Natural killer cell (primary cell): Measurements from ENCODE around the gene FHIT. TPM values are rescaled to one million over a fixed set of nuclear protein-coding genes. Genes with fewer than 3 reads are reported as not detected.

Source experiments
- ATAC-seq, 3 donors: fragments of 150-1000 bp in 2 of 3; fragments of 200-7000 bp in 1 of 3; cut with Tn5 transposase; 1 replicate in 1 of 3; 2 replicates in 2 of 3; pipeline ENCODE4 v1.10.0; 2021; ENCODE audit warnings: mild to moderate bottlenecking in 2 of 3, moderate library complexity in 2 of 3
- DNase-seq, 2 donors: peaks; one replicate each; pipeline versions ENCODE4 v3.0.0 to v3.0.0-alpha.2; 2013 to 2021; ENCODE audit warnings: mixed read lengths in 1 of 2
- H3K27ac ChIP-seq: one replicate; pipeline ENCODE4 v1.5.1; 2013; ENCODE audit warnings: mild to moderate bottlenecking, low read length
- H3K27me3 ChIP-seq: one replicate; pipeline ENCODE4 v1.6.1; 2013; ENCODE audit warnings: low read length; ENCODE audit not compliant: control insufficient read depth, insufficient read depth
- H3K36me3 ChIP-seq: one replicate; pipeline ENCODE4 v1.6.1; 2013; ENCODE audit warnings: low read length; ENCODE audit not compliant: control insufficient read depth, insufficient read depth
- H3K4me1 ChIP-seq: one replicate; pipeline ENCODE4 v1.6.1; 2013; ENCODE audit warnings: low read length; ENCODE audit not compliant: control insufficient read depth, insufficient read depth
- H3K4me3 ChIP-seq: one replicate; pipeline ENCODE4 v1.5.1; 2013; ENCODE audit warnings: low read length
- H3K9me3 ChIP-seq: one replicate; pipeline ENCODE4 v1.6.1; 2013; ENCODE audit warnings: low read length; ENCODE audit not compliant: control insufficient read depth, insufficient read depth
- H3K27ac Mint-ChIP-seq, 2 donors: one replicate each; pipeline ENCODE4 v1.8.0; 2022; ENCODE audit warnings: mild to moderate bottlenecking in 2 of 2, mixed read lengths in 2 of 2, moderate library complexity in 1 of 2
- H3K27me3 Mint-ChIP-seq, 2 donors: one replicate each; pipeline ENCODE4 v1.8.0; 2022; ENCODE audit warnings: low read depth in 2 of 2, mixed read lengths in 2 of 2
- H3K36me3 Mint-ChIP-seq: one replicate; pipeline ENCODE4 v1.8.0; 2022; ENCODE audit warnings: mixed read lengths
- H3K4me1 Mint-ChIP-seq, 2 donors: one replicate each; pipeline ENCODE4 v1.8.0; 2022; ENCODE audit warnings: mixed read lengths in 2 of 2
- H3K4me3 Mint-ChIP-seq: one replicate; pipeline ENCODE4 v1.8.0; 2022; ENCODE audit warnings: mild to moderate bottlenecking, moderate library complexity, mixed read lengths
- H3K9me3 Mint-ChIP-seq, 2 donors: one replicate each; pipeline ENCODE4 v1.8.0; 2022; ENCODE audit warnings: mixed read lengths in 2 of 2
- CTCF ChIP-seq: fragments of 200-600 bp; IDR thresholded peaks from one replicate; pipeline ENCODE4 v1.8.0; 2022; ENCODE audit warnings: antibody characterized with exemption
- WGBS: methylation state at CpG from one replicate; pipeline ENCODE4 v1.1.7; 2013; ENCODE audit warnings: missing lambda C conversion rate; ENCODE audit not compliant: insufficient coverage; 5-methylcytosine and 5-hydroxymethylcytosine counted together
- intact Hi-C: fragments of 100-400 bp; cut with micrococcal nuclease; formaldehyde crosslinking; loops from one replicate; pipeline ENCODE4 v1.14.2; 2022
- total RNA-seq, 4 donors: library from RNA; stranded (reverse); fragments of 120-200 nt in 1 of 4; gene quantifications; one replicate each; pipeline versions ENCODE4 v1.2.3 to v1.2.4, GENCODE V29; 2013 to 2022

Gene FHIT
- total RNA-seq, 3 donors from 2014 or later (not counting 1 experiment from before 2014, with no cell fraction given), result 2.7 to 6.1 (median 3.3) TPM

DNA sequence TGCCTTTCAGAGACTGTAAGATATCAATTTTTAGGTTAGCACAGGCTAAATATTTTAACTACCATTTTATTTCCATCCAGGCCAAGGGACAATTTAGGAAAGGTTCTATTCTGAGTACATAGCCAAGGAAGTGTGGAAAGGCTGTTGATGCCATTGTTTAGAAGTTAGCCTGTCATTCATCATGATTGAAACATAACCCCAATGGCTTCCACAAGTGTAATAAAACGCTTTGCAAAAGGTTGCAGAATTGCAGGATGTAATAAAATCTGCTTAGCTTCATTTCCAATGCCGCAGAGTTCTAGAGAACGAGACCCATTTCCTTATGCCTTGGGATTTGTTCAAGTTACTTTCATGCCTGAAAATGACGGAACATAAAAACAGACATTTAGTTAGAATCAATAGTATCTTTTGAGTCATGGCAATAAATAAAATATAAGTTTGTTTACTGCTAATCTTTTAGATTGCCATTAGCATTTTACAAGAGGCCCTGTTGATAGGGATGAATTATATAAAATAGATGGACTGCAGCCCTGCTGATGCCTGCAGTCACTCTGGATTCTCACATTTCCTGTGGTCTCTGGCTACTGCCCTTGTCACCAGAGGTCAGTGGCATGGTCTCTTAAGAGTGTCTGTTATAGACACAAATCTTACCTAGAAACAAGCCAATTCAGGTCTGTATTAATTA lies 1523.2 kb downstream of the FHIT start:
- Mint-ChIP-seq H3K36me3 (no peaks in the 10 kb centered on the region), H3K9me3 (peaks cover 0 to 2% of the 10 kb centered on the region in 2 donors), H3K27ac (no peak overlapping the region), H3K4me3 (no peak overlapping the region), H3K27me3 (peaks cover 5 to 8% of the 10 kb centered on the region in 2 donors), H3K4me1 (peaks cover 26% of the 10 kb centered on the region in 2 donors)
- peaks cover 17% of the 10 kb centered on the region for H3K4me1 ChIP-seq
- intact Hi-C loops, result no loop called here
- H3K27ac ChIP-seq, result no peak overlapping the region
- H3K9me3 ChIP-seq, result no peaks in the 10 kb centered on the region
- no peak for TF ChIP-seq CTCF
- H3K27me3 ChIP-seq, result no peaks in the 10 kb centered on the region
- no peak for ATAC-seq
- no peak for DNase-seq
- no peaks in the 10 kb centered on the region for H3K36me3 ChIP-seq
- no peak overlapping the region for H3K4me3 ChIP-seq
- WGBS, result 96% methylated on average over 4 of the region's 4 CpGs

- ATAC-seq, result no peak
- intact Hi-C loops, result no loop called here
- 74% methylated on average over 2 of the region's 2 CpGs for WGBS
These were observed 1525.0 kb downstream of the FHIT start for GRCh38 chr3:59726279-59726678.

GRCh38 chr3:59717679-59718205 lies 1533.5 kb downstream of the FHIT start:
- Mint-ChIP-seq H3K4me3 (no peak overlapping the region), H3K27me3 (peaks cover 0 to 7% of the 10 kb centered on the region in 2 donors), H3K36me3 (peaks cover 9% of the 10 kb centered on the region), H3K27ac (no peak overlapping the region), H3K9me3 (peaks cover 2 to 3% of the 10 kb centered on the region in 2 donors), H3K4me1 (no peaks in the 10 kb centered on the region)
- no peak for ATAC-seq
- no peaks in the 10 kb centered on the region for H3K27me3 ChIP-seq
- intact Hi-C loops, result no loop called here
- H3K4me1 ChIP-seq, result no peaks in the 10 kb centered on the region
- no peak for DNase-seq
- TF ChIP-seq CTCF, result no peak
- WGBS, result 92% methylated on average over 1 of the region's 1 CpG
- no peak overlapping the region for H3K4me3 ChIP-seq
- H3K9me3 ChIP-seq, result peaks cover 5% of the 10 kb centered on the region
- no peak overlapping the region for H3K27ac ChIP-seq
- H3K36me3 ChIP-seq, result no peaks in the 10 kb centered on the region

More at GRCh38 chr3:59726279-59726678, 1525.0 kb downstream of the FHIT start:
- Histone ChIP-seq H3K36me3 (no peaks in the 10 kb centered on the region), H3K9me3 (no peaks in the 10 kb centered on the region), H3K27me3 (no peaks in the 10 kb centered on the region), H3K4me3 (no peak overlapping the region), H3K4me1 (peaks cover 6% of the 10 kb centered on the region), H3K27ac (no peak overlapping the region)
- Mint-ChIP-seq H3K4me3 (no peak overlapping the region), H3K9me3 (peaks cover 0 to 2% of the 10 kb centered on the region in 2 donors), H3K27ac (no peak overlapping the region), H3K27me3 (peaks cover 3 to 8% of the 10 kb centered on the region in 2 donors), H3K36me3 (no peaks in the 10 kb centered on the region), H3K4me1 (peaks cover 8 to 12% of the 10 kb centered on the region in 2 donors)
- DNase-seq, result no peak
- TF ChIP-seq CTCF, result no peak
